ENCODE data around the gene ALAD.
"Not testable (repeated sequence)": the region's sequence is repeated elsewhere in the genome, so short reads cannot be mapped to it uniquely, and the experiment has no call there.

Gene ALAD

DNA sequence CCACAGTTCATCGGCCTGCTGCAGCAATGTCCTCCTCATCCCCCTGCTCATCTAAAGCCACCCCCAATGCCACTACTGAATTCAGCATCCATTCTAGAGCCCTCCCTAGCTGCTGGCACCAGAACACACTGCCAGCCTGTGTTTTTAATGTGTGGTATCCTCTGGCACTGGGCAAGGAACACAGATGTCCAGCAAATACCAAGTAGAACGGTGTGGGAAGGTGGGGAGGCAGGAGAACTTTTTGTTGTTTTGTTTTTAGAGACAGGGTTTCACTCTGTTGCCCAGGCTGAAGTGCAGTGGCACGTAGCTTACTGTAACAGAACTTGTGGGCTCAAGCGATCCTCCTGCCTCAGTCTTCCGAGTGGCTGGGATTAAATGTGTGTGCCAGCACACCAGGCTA lies 29.0 kb downstream of the ALAD start:
- no peak for DNase-seq

DNA sequence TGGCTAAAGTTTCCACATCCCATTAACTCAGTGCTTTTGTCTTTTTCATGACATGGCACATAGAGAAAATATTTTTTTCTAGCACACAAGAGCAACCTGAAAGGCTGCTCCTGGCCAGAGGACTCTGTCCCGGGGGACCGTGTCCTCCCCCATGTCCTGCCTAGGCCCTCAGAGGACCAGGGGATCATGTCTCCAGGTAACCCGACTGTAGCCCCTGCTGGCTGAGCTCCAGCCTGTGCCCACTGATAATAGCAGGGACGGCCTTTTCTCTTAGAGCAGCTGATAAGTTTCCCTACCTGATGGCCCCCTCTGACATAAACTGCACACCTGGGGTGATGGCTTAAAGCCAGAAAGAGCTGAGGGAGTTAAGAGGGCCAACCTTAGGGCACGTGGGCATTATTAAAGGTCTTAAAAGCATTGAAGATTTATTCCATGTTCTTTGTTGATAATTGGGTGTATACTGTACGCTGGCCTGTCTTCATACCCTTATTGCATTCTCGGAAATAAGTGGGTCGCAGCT lies 30.2 kb downstream of the ALAD start:
- DNase-seq, result no peak

DNA sequence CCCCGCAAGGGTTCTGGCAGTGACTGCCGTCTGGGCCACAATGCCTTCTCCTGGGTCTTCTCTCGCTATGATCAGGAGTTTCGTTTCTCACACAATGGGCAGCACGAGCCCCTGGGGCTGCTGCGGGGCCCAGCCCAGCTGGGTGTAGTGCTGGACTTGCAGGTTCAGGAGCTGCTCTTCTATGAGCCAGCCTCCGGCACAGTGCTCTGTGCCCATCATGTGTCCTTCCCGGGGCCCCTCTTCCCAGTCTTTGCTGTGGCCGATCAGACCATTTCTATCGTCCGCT lies 31.3 kb downstream of the ALAD start:
- no peak for DNase-seq

DNA sequence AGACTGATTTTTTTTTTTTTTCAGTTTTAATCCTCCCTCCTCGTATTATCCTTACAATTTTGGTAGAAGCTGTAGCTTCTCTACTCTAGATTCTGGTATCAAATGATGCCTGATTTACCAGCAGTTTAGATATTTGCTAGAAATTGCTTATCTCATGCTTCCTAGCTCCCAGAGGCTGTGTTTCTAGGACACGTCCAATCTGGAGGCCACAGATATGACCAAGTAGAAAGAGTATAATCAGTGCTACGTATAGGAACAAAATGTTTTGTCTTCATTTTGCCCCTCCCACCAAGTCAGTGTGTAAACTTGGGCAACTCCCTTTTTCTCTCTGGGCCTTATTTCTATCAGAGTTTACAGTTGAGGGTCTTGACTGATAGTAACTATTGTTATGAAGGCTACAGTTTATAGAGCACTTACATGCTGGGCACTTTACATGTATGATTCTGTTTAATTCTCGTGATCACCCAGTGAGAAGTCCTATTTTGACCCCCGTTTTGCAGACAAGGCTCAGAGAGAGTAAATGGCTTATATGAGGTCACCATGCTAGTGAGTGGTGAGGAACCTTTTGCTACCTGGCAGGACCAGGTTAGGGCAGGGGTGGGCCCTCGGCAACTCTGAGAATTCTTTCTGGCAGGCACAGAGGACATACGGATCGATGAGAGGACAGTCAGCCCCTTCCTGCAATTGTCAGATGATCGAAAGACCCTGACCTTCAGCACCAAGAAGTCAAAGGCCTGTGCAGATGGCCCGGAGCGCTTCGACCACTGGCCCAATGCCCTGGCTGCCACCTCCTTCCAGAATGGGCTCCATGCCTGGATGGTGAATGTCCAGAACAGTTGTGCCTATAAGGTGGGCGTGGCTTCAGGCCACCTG lies 31.9 kb downstream of the ALAD start:
- DNase-seq, result no peak

DNA sequence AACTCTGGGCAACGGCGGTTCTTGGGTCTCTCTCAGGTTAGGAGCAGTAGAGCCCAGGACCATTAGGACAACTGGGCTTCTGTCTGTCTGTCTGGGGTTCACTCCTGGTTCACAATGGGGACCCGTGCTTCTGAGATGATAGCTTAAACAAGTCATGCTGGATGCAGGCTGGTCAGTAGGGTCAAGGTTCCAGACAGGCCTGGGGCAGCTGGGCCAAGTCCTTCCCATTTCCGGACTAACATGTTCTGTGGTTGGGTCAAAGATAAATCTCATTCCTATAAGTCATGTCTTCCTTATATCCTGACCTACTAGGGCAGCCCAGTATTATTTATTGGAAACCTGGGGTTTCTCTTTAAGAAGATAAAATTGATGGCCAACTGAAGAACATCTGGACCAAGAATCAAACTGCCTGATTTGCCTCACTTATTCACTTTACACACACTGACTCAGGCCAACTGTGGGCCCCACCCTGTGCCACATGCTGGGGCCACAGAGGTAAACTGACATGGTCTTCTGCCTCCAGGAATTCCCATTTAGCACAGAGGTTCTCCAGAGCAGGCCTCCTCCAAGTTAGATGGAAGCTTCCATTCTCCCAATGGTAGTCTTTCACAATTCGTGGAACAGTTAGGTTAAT lies 32.6 kb downstream of the ALAD start:
- DNase-seq, result no peak

DNA sequence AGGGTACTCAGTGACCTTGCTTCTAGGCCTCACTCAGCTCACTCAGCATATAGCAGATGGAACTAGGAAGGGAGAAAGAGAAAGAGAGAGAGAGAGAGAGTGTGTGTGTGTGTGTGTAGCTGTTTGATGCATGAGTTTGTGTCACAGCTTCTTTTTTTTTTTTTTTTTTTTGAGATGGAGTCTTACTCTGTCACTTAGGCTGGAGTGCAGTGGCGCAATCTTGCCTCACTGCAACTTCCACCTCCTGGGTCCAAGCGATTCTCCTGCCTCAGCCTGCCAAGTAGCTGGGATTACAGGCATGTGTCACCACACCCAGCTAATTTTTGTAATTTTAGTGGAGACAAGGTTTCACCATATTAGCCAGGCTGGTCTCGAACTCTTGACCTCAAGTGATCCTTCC lies 35.4 kb downstream of the ALAD start:
- DNase-seq, result not testable (repeated sequence)

DNA sequence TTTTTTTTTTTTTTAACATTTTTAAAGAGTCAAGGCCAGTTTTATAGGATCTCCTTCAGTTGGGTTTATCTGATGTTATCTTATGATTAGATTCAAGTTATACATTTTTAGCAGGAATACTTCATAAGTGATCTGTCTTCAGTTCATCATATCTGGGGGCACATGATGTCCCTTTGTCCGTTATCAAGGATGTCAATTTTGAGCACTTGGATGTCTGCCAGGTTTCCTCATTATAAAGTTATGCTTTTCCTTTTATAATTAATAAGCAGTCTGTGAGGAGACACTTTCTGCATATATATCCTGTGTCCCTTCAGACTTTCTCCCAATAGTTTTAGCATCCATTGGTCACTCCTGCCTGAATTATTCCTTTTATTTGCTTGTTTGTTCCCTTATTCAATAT lies 36.1 kb downstream of the ALAD start:
- no peak for DNase-seq

DNA sequence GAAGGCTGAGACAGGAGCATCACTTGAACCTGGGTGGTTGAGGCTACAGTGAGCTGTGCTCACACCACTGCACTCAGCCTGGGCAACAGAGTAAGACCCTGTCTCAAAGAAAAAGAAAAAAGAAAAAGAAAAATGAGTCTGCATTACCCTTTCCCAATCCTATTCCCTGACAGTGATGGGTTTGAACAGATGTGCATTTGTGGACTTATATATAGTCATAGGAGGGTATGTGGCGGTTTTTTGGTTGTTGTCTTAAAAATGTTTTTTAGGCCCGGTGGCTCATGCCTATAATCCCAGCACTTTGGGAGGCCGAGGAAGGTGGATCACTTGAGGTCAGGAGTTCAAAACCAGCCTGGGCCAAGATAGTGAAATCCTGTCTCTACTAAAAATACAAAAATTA lies 37.7 kb downstream of the ALAD start:
- DNase-seq, result no peak

DNA sequence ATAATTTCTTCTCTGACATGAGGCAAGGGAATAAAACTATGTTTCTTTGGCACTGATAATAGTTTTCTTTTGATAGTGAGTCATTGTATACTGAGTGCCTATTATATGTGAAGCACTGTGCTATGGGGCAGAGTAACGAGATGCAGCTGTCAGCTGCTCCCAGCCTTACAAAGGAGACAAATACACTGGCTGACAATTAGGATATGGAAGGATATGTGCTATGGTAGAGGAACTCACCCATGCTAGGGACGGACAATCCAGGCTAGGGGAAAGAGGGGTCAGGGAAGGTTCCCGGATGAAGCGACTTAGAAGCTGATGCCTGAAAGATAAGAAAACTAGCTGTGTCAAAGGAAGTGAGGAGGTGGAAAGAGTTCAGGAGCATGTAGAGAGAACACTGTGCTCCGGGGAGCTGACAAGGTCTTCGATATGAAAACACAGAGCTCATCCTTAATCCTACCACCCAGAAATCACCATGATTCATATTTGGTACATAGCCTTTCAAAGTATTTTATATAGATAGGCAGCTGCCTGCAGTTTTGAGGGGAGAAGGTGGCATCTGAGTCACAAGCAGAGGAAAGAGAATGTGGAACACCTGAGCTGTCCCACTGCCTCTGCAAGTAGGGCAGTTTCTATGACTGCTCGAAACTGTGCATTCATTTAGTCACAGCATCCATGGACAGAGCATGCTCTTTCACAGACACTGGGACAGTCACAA lies 39.6 kb downstream of the ALAD start:
- DNase-seq, result no peak

DNA sequence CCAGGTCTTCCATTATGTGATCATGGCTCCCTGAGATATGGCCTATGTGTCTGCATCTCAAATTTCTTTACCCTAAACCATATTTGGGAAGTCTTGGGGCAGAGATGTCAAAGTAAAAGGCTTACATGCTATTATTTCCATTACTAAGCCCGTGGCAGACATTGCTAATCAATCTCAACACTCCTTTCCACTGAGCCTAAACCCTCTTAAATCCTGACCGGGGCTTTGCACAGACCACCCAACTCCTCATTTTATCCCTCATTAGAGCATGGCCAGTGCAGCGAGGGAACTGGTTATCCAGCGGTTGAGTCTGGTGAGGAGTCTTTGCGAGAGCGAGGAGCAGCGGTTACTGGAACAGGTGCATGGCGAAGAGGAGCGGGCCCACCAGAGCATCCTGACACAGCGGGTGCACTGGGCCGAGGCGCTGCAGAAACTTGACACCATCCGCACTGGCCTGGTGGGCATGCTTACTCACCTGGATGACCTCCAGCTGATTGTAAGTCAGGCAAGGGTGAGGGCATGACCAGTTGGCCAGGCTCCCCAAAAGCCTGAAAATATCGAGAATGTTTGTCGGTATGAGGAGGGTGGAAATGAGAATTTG lies 40.7 kb downstream of the ALAD start:
- no peak for DNase-seq

DNA sequence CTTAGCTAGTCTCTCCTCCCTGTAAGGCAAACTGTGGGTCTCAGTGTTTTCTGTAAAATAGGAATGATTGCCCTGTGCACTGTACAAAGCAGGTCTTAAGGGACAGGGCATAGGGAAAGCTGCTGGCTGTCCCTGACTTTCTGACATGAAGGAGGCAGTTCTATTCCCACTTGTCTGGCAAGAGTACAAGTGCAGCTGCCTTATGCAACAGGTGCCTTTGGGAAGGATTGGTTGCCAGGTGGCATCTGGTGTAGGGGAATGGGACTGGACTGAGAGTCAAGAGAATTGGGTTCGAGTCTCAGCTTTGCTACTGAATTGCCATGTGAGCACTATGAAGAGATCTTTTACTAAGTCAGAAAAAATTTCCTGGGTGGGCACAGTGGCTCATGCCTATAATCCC lies 41.7 kb downstream of the ALAD start:
- DNase-seq, result no peak

DNA sequence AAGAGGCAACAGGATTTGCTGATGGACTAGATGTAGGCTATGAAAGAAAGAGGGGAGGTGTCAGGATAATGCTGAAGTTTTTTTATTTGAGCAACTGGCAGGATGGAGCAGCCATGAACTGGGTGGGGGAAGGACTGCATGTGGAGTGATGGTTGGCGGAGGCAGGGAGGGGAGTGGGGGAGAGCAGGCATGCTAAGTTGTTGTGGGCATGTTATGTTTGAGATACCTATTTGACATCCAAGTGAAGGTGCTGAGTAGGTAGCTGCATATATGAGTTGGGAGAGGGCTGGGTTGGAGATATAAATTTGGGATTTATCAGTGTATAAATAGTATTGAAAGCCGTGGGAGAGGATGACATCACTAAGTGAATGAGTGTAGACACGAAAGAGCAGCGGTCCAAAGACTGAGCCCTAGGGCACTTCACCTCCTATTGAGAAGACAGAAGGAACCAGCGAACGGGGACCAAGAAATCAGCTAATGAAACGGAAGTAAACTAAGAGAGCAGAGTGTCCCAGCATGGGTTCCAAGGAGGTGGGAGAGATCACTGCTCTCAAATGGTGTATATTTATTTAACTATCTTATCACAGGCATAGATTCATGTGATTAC lies 44.3 kb downstream of the ALAD start:
- no peak for DNase-seq

DNA sequence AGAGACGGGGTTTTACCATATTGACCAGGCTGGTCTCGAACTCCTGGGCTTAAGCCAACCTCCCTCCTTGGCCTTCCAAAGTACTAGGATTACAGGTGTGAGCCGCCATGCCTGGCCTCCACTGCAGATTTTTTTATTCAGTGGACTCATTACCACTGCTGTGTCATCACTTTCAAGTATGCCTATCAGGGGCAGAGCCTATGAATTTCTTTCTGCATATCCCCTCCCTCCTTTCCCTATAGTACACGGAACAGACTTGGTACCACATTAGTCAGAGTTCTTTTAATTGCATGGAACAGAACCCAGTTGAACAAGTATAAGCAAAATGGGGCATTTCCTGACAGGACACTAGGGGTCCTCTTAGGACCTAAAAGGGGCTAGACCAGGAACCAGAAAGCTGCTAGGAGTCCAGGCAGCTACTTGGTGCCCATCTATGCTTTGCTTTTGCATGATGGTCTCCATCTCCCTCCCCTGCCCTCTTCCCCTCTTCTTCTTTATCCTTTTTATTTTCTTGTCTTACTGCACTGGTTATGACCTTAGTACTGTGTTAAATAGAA lies 46.0 kb downstream of the ALAD start:
- no peak for DNase-seq

DNA sequence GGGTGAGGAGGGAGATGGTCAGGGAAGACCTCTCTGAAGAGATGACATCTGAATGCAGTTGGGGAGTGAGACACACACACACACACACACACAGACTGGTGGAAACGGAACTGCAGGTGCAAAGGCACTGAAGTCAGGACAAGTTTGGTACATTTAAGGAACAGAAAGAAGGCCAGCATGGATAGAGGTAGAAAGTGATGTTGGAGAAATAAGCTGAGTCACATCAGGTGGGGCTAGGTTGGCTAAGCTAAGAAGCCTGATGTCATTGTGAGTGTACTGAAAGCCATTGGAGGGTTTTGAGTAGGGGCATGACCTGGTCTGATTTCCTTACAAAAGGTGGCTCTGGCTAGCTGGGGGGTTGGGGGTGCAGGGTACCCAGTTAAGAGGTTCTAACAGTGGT lies 48.7 kb downstream of the ALAD start:
- no peak for DNase-seq

DNA sequence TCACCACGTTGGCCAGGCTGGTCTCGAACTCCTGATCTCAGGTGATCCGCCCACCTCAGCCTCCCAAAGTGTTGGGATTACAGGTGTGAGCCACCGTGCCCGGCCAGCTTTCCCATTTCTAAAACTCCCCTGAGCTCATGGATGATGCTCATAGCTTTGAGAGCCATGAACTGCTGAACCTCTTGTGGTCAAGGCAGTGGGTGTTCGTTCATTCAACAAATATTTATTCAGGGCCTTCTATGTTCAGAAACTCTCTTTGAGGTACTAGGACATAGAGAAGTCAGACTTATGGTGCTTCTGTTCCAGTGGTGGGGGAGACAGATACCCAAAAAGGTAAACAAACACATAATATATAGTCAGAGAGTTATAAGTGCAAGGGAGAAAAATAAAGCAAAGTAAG lies 49.1 kb downstream of the ALAD start:
- DNase-seq, result no peak

DNA sequence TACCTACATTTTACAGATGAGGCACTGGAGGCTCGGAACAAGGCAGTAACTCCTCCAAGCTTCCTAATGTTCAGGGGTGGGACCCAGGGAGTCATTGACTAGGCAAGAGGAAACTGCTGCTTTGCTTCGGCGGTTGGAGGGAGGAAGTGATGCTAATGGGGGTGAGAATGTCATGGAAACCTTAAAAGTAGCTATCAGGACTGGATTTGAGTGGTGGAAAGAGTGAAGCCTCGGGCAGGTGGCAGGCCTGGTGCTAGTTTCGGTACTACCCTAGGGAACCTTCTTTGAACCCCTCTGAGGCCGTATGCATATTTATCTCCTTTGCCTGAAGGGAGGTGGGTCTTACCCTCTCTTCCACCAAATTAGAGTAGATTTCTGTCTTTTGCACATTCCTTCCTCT lies 50.1 kb downstream of the ALAD start:
- DNase-seq, result no peak

DNA sequence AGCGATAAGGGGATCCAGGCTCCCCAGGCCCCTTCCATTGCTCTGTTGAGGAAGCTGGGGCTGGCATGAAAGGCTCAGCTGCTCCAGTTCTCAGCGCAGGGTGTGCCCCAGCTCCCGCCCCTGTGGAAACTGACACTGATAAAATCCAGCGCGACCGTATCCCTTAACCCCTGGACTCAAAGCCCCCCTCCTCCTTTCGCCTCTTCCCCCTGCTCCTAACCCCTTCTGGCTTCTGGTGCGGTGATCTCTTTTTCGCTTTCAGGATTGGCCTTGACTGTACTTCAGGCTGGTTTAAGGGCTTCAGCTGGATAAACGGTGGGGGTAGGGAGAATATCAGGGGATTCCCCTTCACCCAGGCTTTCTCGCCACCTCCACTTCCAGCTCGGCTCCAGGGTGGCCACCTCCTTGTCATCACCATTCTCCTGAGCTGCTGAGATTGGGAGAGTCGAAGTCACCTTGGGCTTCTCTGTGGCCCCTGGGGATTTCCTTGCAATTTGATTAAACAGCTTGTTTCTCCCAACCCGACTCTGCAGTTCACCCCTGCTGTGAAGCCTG lies 50.9 kb downstream of the ALAD start:
- DNase-seq, result no peak

DNA sequence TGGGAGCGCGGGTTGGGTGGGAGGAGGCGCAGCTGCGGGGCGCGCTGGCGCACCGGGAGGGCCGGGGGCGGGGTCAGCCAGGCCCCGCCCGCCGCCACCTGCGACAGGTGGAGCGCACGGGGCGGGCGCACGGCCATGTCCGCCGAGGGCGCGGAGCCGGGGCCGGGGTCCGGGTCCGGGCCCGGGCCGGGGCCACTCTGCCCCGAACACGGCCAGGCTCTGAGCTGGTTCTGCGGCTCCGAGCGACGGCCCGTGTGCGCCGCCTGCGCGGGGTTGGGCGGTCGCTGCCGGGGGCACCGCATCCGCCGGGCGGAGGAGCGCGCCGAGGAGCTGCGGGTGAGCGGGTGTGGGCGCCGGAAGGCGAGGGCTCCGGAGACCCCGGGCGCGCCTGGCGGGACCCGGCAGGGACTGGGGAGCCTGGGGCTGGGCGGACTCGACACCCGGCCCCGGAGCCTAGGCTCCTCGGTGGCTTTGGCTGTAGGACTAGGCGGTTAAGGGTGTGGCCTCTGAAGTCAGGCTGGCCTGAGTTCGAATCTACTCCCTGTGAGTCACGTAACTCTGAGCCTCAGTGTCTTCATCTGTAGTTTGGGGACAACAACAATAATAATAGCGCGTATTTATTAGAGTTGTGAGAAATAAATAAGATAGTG lies 51.5 kb downstream of the ALAD start, which contains the start of gene BSPRY:
BSPRY (plus strand) TSS at position 97 of the 650 bp plus-strand sequence; CDS start at position 136, 39 bp downstream.
- no peak for DNase-seq

DNA sequence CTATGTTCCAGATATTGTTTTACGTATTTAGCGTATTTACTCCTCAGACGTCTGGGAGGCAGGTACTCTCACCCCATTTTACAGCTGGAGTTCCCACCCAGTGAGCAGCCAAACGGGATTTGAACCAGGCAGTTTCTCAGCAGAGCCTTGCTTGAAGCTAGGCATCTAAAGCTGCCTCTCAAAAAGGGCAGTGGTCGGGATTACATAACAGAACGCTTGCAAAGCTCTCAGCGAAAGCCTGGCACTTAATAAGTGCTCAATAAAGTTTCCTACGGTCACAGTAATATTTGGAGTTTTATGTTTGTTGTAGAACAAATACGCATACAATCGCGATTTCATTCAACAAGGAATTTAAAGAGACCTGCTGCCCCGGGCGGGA lies 52.0 kb downstream of the ALAD start:
- no peak for DNase-seq

DNA sequence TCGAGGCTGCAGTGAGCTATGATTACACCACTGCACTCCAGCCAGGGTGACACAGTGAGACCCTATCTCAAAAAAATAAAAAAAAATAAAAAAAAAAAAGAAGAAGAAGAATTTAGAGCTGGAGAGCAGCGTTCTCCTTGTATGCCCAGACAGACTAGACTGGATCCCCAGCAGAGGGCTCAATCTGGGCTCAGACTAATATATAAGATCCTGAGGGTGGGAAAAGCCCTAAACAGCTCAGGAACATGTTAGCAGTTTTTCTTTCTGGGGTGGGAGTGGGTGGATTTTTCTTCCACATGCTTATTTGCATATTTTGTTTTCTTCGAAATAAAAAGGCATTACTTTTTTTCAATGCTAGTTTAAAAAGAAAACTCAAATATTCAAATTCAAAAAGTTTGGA lies 52.6 kb downstream of the ALAD start:
- DNase-seq, result no peak

DNA sequence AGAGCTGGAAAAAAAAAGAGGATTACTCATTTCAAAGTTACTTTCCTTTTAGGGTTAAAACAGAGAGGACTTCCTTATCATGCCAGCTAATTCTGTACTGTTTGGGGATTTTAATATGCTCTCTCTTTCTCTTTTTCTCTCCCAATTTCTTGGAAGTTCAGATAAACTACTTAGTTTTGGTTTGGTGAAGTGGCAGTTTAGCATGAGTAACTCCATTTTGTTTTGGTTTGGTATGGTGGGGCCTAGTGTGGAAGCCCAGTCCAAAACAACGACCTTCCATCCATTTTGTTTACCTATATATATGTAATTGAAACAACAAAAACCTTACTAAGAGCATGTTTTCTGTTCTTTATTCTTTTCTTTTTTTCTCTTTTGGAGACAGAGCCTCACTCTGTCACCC lies 55.4 kb downstream of the ALAD start:
- DNase-seq, result no peak

DNA sequence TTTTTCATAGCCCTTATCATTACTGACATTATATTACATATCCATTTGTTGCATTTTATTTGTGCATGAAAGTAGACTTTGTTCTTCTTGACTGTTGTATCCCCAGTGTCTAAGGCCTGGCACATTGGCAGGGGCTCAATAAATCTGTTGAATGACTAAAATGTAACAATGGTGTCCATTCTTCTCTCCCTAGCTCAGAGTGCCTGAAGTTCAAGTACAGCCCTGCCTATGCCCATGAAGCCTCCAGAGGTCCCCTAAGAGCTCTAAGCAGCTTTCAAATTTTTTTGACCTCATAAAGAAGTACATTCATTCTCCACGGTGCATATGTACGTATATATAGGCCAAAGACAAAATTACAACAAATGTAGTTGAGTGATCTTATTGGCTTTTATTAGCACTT lies 55.9 kb downstream of the ALAD start:
- DNase-seq, result no peak

Data from amniotic stem cell (primary cell).